ENCODE measurements around the gene ADGRD1.

Gene ADGRD1

GRCh38 chr12:131046813-131047788 lies 93.4 kb downstream of the ADGRD1 start:
- peak; percentile 62 for DNase-seq

- DNase-seq = no peak
These were observed 94.3 kb downstream of the ADGRD1 start for GRCh38 chr12:131047789-131048610.

- no peak for DNase-seq
These were observed 94.9 kb downstream of the ADGRD1 start for GRCh38 chr12:131048611-131048990.

GRCh38 chr12:131049002-131049401 lies 95.3 kb downstream of the ADGRD1 start:
- DNase-seq = no peak

GRCh38 chr12:131049549-131050339 lies 96.0 kb downstream of the ADGRD1 start:
- no peak for DNase-seq

DNA sequence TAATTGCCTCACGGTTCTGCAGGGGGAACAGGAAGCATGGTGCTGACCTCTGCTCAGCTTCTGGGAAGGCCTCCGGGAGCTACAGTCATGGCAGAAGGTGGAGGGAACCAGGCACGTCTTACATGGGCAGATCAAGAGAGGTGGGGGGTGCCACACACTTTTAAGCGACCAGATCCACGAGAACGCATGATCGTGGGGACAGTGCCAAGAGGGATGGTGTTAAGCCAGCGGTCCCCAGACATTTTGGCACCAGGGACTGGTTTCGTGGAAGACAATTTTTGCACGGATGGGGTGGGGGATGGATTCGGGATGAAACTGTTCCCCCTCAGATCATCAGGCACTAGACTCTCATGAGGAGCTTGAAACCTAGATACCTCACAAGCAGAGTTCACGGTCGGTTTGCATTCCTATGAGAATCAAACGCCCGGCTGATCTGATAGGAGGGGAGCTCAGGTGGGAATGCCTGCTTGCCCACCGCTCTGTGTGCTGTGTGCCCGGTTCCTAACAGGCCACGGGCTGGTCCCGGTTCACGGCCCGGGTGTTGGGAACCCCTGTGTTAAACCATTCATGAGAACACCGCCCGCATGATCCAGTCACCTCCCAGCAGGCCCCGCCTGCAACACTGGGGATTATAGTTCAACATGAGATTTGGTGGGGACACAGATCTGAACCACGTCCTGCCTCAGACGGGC lies 96.9 kb downstream of the ADGRD1 start:
- DNase-seq = no peak

DNA sequence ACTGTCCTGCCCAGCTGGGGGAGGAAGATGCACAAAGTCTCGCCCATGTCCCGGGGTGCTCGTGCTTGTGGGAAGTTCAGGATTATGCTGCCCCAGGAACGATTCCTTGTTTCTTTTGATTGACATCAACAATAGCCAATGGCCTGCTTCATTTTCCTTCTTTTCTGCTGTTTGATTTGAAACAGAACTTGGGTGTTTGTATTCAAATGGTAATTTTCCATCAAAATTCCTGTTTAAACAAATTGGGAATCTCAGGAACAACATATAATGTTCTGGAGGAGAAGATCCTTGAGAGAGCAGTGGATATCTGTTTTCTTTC lies 97.4 kb downstream of the ADGRD1 start:
- DNase-seq = no peak

DNA sequence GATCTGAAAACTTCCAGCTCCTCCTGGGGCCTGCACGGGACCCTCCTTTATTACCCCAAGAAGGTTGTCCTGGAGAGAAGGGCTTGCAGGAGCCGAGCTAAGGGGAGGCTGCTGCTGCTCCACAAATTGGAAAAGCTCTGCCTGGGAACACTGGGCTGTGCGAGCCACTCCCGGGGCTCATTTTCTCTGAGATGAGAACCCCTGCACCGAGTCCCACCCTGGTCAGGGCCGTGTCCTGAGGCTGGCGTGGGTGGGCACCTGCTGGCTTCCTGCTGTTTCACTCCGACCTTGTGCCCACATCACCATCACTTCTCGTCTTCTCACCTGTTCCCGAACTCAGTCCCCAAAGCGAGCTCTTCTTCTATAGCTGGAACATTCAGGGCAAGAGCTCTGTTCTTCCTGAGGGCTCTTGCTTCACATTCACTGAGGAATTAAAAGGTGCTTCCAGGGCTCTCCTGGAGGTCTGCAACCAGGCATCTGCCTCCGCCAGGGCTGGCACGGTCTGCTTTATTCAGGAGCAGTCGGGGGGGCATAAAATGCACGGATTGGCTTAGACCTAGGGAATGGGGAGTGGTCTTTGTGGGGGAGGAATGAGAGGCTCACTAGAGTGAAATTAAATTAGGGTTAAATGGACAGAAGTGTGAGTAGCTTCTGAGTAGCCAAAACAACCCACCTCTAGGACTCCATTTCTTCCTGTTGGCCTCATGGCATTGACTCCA lies 98.5 kb downstream of the ADGRD1 start:
- DNase-seq = no peak

GRCh38 chr12:131052929-131053328 lies 99.2 kb downstream of the ADGRD1 start:
- no peak for DNase-seq

DNA sequence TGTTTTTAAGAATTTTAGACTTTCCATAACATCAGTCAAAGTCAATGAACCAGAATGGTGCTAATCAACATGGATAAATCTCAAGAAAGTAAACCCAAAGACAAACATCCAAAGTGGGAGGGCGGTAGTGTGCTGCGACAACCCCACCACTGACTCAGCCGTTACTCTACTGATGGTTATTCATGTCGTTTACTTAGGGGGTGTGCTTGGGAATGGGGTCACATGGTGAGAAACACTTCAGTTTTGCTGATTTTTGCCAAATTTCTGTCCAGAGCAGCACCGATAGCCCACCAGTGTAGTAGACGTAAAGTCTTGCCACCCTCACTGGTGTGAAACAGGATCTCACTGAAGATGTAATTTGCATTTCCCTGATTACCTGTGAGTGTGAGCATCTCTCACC lies 99.9 kb downstream of the ADGRD1 start:
- DNase-seq = no peak

- no peak for DNase-seq
These were observed 100.8 kb downstream of the ADGRD1 start for GRCh38 chr12:131054345-131055092.

DNA sequence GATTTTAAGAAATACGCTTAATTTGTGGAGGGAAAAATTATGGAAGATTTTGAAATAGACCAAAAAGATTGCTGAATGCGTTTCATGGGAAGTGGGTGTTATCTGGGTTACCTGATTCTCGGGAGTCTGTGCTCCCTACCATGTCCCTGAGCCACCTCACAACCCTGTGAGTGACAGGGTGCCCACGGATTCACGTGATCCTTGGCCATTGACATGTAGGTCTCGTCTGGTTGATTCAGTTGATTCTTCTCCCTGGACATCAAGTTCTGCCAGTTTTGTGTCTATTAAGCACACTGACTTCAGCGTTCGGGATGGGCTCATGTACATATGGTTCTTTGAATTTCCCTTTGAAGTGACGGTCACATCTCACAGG lies 101.4 kb downstream of the ADGRD1 start:
- no peak for DNase-seq

GRCh38 chr12:131055596-131056233 lies 102.0 kb downstream of the ADGRD1 start:
- DNase-seq = no peak

DNA sequence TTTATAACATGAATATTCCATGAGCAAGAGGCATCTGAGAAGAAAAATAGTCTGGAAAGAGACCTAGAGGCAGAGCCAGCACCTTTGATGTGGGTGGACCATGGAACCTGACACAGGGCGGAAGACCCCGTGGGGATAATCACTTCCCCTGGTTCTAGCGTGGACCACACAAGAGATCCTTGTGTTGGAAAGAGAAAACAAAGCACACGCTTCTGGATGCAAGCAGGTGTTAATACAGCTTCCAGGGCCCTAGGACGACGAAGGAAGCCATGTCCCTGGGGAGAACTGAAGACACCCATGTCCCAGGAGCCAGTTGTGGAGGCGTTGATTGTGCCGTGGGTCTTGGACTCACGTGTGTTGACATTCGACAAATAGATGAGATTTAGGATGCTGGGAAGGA lies 102.9 kb downstream of the ADGRD1 start:
- DNase-seq = no peak

- no peak for DNase-seq
These were observed 103.6 kb downstream of the ADGRD1 start for GRCh38 chr12:131057211-131057721.

DNA sequence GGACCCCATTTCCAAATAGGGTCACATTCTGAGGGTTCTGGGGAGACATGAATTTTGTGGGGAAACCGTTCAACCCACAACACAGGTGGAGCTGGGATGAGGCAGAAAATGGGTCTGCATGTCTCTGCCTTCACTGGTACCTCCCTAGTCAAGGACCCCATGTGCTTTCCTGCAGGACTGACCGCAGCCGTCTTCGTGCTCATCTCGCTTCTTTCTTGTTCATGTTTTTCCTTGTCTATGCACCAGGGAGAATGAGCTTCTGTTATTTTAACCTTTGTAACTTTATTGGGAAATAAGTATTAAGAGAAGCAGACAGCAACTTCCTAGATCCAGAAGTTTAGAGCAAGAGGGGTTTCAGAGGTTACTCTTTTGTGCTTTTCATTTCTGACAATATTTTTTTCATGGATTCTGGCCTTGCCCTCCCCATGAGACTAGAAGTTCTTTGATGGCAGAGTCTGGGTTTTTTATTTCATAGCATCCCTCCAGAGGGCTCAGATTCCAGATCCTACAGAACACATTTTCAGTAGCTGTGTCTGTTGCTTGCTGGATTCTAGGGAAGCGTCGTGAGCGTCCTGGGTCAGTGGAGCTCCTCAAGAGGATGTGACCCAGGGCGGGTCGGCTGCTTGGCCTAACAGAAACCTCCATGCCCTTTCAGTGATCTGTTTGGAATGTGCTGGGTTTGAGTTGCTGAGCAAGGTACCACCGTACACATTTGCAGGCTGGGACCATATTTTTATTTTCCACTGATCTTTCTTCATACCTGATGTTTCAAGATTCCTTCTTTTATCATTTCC lies 104.2 kb downstream of the ADGRD1 start:
- no peak for DNase-seq

DNA sequence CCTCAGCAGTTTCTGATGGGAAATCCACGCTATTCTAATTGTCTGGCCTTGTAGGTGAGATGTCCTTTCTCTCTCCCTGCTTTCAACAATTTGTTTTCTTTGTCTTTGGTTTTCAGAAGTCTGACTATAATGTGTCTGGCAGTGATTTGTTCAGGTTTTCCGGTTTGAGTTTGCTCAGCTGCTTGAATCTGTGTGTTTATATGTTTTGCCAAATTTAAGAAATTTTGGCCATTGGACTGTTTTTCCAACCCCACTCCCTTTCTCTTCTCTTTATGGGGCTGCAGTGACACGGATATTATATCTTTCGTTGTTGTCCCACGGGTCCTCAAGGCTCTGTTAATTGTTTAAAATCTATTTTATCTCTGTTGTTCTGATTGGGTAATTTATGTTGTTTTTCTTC lies 105.0 kb downstream of the ADGRD1 start:
- DNase-seq = no peak

DNA sequence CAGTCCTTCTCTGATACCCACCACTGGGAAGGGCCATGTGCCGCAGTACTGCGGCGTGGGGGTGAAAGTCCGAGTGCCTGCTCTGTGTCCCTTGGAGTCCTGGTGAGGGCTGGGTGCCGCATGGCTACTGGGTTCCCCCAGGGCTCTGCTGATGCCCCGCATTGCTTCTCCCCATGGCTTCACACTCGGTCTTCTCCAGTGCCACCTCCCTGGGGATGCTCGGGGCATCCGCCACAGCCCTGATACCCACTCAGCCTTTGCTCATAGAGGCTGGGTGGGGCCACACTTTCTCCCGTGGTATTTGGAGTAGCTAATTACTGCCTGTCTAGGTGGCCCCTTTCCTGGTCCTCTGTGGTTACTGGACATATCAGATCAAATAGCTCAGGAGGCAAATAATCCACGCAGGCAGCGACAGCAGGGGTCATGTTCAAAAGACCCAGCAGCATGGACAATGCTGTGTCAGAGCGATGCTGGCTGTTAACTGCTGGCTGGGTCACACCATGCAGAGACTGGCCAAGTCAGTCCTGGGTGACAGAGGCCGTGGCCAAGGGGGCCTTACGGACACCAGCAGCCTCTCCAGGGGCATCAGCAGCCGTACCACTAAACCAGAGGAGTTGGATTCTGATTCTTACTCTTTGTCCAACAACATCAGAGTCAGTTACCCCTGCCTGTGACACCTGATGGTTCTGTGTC lies 106.5 kb downstream of the ADGRD1 start:
- no peak for DNase-seq
